SK-N-SH treated with all-trans-retinoic acid at 6 μM for 48 hours (cell line): ENCODE results near the gene PPBP.

Source experiments
- CSDC2 ChIP-seq: fragments of 250-450 bp; sonication (Bioruptor Pico); IDR thresholded peaks from 2 replicates; pipeline ENCODE4 v1.5.0; 2020; ENCODE audit warnings: mild to moderate bottlenecking, moderate library complexity
- ESRRG ChIP-seq: fragments of 250-450 bp; sonication (Bioruptor Pico); IDR thresholded peaks from 2 replicates; pipeline ENCODE4 v1.6.1; 2021; ENCODE audit warnings: mild to moderate bottlenecking
- GLIS3 ChIP-seq: fragments of 250-450 bp; sonication (Bioruptor Pico); IDR thresholded peaks from 2 replicates; pipeline ENCODE4 v1.5.0; 2020; ENCODE audit warnings: mild to moderate bottlenecking, moderate library complexity
- OSR1 ChIP-seq: fragments of 250-450 bp; sonication (Bioruptor Pico); IDR thresholded peaks from 2 replicates; pipeline ENCODE4 v1.8.0; 2022; ENCODE audit warnings: moderate library complexity, mild to moderate bottlenecking, inconsistent platforms
- RARB ChIP-seq: fragments of 250-450 bp; sonication (Bioruptor Pico); IDR thresholded peaks from 2 replicates; pipeline ENCODE4 v1.8.0; 2021; ENCODE audit warnings: mild to moderate bottlenecking, moderate library complexity
- SNAI2 ChIP-seq: fragments of 250-450 bp; sonication (Bioruptor Pico); IDR thresholded peaks from 2 replicates; pipeline ENCODE4 v1.5.0; 2020; ENCODE audit warnings: mild to moderate bottlenecking, moderate library complexity
- TOX ChIP-seq: fragments of 250-450 bp; sonication (Bioruptor Pico); IDR thresholded peaks from 2 replicates; pipeline ENCODE4 v1.8.0; 2021; ENCODE audit warnings: mild to moderate bottlenecking, moderate library complexity, borderline replicate concordance
- ZC3H10 ChIP-seq: fragments of 250-450 bp; sonication (Bioruptor Pico); IDR thresholded peaks from 2 replicates; pipeline ENCODE4 v1.5.1; 2021; ENCODE audit warnings: mild to moderate bottlenecking, moderate library complexity
- ZNF70 ChIP-seq: fragments of 450-650 bp; formaldehyde crosslinking; IDR thresholded peaks from 2 replicates; pipeline ENCODE4 v1.5.0; 2020; ENCODE audit warnings: mild to moderate bottlenecking, moderate library complexity
- TF ChIP-seq, protein P1 (sequence below): fragments of 250-450 bp; sonication (Bioruptor Pico); IDR thresholded peaks from 2 replicates; pipeline ENCODE4 v1.8.0; 2020; ENCODE audit warnings: mild to moderate bottlenecking, moderate library complexity, borderline replicate concordance
- TF ChIP-seq, protein P2 (sequence below): fragments of 250-450 bp; sonication (Bioruptor Pico); IDR thresholded peaks from 2 replicates; pipeline ENCODE4 v1.5.0; 2020; ENCODE audit warnings: mild to moderate bottlenecking, moderate library complexity
- TF ChIP-seq, protein P3 (sequence below): fragments of 250-450 bp; sonication (Bioruptor Pico); IDR thresholded peaks from 2 replicates; pipeline ENCODE4 v1.5.1; 2020; ENCODE audit warnings: low read depth, mild to moderate bottlenecking, moderate library complexity

DNA sequence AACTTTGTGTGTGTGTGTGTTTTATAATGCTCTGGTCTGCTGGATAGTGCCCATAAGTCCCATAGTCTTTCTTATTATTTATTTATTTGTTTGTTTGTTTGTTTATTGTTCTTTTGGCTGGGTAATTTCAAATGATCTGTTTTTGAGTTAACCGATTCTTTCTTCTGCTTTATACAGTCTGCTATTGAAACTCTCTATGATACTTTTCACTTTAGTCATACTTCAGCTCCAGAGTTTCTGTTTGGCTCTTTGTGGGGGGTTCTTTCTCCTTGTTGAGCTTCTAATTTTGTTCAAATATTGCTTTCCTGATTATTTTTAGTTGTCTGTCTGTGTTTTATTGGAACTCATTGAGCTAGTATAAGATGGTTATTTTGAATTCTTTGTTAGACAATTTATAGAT, 40.5 kb upstream of the PPBP start:
- TF ChIP-seq SNAI2 (CRISPR knock-in tag), result no peak
- no peak for TF ChIP-seq TOX (CRISPR knock-in tag)
- TF ChIP-seq, protein P1, sequence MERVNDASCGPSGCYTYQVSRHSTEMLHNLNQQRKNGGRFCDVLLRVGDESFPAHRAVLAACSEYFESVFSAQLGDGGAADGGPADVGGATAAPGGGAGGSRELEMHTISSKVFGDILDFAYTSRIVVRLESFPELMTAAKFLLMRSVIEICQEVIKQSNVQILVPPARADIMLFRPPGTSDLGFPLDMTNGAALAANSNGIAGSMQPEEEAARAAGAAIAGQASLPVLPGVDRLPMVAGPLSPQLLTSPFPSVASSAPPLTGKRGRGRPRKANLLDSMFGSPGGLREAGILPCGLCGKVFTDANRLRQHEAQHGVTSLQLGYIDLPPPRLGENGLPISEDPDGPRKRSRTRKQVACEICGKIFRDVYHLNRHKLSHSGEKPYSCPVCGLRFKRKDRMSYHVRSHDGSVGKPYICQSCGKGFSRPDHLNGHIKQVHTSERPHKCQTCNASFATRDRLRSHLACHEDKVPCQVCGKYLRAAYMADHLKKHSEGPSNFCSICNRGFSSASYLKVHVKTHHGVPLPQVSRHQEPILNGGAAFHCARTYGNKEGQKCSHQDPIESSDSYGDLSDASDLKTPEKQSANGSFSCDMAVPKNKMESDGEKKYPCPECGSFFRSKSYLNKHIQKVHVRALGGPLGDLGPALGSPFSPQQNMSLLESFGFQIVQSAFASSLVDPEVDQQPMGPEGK (CRISPR knock-in tag), result no peak
- TF ChIP-seq CSDC2 (CRISPR knock-in tag), result no peak
- TF ChIP-seq ZNF70 (CRISPR knock-in tag), result no peak
- no peak for TF ChIP-seq ZC3H10 (CRISPR knock-in tag)
- no peak for TF ChIP-seq GLIS3 (CRISPR knock-in tag)
- TF ChIP-seq, protein P2, sequence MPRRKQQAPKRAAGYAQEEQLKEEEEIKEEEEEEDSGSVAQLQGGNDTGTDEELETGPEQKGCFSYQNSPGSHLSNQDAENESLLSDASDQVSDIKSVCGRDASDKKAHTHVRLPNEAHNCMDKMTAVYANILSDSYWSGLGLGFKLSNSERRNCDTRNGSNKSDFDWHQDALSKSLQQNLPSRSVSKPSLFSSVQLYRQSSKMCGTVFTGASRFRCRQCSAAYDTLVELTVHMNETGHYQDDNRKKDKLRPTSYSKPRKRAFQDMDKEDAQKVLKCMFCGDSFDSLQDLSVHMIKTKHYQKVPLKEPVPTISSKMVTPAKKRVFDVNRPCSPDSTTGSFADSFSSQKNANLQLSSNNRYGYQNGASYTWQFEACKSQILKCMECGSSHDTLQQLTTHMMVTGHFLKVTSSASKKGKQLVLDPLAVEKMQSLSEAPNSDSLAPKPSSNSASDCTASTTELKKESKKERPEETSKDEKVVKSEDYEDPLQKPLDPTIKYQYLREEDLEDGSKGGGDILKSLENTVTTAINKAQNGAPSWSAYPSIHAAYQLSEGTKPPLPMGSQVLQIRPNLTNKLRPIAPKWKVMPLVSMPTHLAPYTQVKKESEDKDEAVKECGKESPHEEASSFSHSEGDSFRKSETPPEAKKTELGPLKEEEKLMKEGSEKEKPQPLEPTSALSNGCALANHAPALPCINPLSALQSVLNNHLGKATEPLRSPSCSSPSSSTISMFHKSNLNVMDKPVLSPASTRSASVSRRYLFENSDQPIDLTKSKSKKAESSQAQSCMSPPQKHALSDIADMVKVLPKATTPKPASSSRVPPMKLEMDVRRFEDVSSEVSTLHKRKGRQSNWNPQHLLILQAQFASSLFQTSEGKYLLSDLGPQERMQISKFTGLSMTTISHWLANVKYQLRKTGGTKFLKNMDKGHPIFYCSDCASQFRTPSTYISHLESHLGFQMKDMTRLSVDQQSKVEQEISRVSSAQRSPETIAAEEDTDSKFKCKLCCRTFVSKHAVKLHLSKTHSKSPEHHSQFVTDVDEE (CRISPR knock-in tag), result no peak
- TF ChIP-seq ESRRG (CRISPR knock-in tag), result no peak
- TF ChIP-seq RARB (CRISPR knock-in tag), result no peak
- TF ChIP-seq OSR1, result no peak
- TF ChIP-seq, protein P3, sequence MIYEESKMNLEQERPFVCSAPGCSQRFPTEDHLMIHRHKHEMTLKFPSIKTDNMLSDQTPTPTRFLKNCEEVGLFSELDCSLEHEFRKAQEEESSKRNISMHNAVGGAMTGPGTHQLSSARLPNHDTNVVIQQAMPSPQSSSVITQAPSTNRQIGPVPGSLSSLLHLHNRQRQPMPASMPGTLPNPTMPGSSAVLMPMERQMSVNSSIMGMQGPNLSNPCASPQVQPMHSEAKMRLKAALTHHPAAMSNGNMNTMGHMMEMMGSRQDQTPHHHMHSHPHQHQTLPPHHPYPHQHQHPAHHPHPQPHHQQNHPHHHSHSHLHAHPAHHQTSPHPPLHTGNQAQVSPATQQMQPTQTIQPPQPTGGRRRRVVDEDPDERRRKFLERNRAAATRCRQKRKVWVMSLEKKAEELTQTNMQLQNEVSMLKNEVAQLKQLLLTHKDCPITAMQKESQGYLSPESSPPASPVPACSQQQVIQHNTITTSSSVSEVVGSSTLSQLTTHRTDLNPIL (CRISPR knock-in tag), result no peak
